Breast epithelium (tissue), 3 donors: ENCODE data around the gene ANKS1B.

ENCODE experiments used
- POLR2AphosphoS5 ChIP-seq, 3 donors: sonication (generic); formaldehyde crosslinking; IDR thresholded peaks; one replicate each; pipeline ENCODE4 v1.6.1; 2017; ENCODE audit warnings: antibody characterized with exemption in 3 of 3
- TF ChIP-seq, protein P1 (sequence below), 3 donors: fragments of 450-650 bp; IDR thresholded peaks; one replicate each; pipeline ENCODE4 v1.5.1; 2016 to 2017; ENCODE audit warnings: antibody characterized with exemption in 3 of 3, mild to moderate bottlenecking in 3 of 3, moderate library complexity in 3 of 3

DNA sequence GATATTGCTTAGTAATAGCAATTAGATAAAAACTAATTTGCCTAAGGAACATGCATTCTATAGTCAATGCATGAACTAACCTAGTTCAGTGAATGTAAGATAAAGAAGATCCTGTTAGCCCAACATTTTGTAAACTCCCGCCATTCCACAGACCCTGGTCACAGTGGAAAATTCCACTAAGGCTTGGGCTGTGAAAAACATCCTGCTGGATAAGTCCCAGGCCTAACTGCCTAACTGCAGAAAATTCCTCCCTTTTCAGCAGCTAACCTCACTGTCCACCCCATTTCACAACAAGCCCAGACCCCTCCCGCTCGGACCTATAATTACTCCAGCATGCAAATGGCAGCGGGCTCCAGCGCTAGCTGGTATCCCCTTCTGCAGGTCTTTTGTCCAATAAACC is 435.1 kb downstream of the ANKS1B start:
- TF ChIP-seq, protein P1, sequence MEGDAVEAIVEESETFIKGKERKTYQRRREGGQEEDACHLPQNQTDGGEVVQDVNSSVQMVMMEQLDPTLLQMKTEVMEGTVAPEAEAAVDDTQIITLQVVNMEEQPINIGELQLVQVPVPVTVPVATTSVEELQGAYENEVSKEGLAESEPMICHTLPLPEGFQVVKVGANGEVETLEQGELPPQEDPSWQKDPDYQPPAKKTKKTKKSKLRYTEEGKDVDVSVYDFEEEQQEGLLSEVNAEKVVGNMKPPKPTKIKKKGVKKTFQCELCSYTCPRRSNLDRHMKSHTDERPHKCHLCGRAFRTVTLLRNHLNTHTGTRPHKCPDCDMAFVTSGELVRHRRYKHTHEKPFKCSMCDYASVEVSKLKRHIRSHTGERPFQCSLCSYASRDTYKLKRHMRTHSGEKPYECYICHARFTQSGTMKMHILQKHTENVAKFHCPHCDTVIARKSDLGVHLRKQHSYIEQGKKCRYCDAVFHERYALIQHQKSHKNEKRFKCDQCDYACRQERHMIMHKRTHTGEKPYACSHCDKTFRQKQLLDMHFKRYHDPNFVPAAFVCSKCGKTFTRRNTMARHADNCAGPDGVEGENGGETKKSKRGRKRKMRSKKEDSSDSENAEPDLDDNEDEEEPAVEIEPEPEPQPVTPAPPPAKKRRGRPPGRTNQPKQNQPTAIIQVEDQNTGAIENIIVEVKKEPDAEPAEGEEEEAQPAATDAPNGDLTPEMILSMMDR (IDR thresholded peaks at IDR 0.05): no peak
- no peak for TF ChIP-seq POLR2AphosphoS5 (IDR thresholded peaks at IDR 0.05)
